Endothelial cell of umbilical vein (primary cell): Measurements from ENCODE around the gene NUSAP1. TPM values are rescaled to one million over a fixed set of nuclear protein-coding genes. Genes with fewer than 3 reads are reported as not detected.

Experiments used
- BruUV-seq: library from RNA; stranded (reverse); fragments of 400-500 nt; replicated peaks from 2 replicates; lab custom pipeline; 2021; lab: Mats Ljungman, UMichigan
- CTCF ChIA-PET: fragments of 300-600, 350-600 bp; sonication (Branson Sonifier 250); formaldehyde crosslinking; loops from one replicate; lab custom pipeline; 2021; ENCODE audit warnings: antibody characterized with exemption, inconsistent platforms; lab: Charles Lee
- POLR2A ChIA-PET: fragments of 300-600, 350-600 bp; sonication (Branson Sonifier 250); formaldehyde crosslinking; loops from one replicate; lab custom pipeline; 2021; ENCODE audit warnings: antibody characterized with exemption, inconsistent platforms; lab: Charles Lee
- DNase-seq: peaks from one replicate; pipeline ENCODE4 v3.0.0-alpha.2; 2011; ENCODE audit warnings: low read depth, low spot score
- FAIRE-seq: peaks from 2 replicates; lab custom pipeline; 2011; peaks lifted over from hg19 to GRCh38; lab: Jason Lieb, UNC
- H2AFZ ChIP-seq: 2 replicates; pipeline ENCODE4 v1.6.0; 2012; ENCODE audit warnings: low read depth, low read length, control low read depth, inconsistent platforms
- H3K27ac ChIP-seq: 2 replicates; pipeline ENCODE4 v1.5.1; 2011; ENCODE audit warnings: low read depth, mild to moderate bottlenecking, control low read depth, low read length, moderate library complexity; ENCODE audit not compliant: insufficient read depth
- H3K27me3 ChIP-seq, 2 experiments: 2 replicates each; pipeline versions ENCODE4 v1.6.0 to v1.6.1; 2011; ENCODE audit warnings: low read length in 2 of 2, mixed read lengths in 1 of 2; ENCODE audit not compliant: control insufficient read depth in 2 of 2, insufficient read depth in 2 of 2
- H3K36me3 ChIP-seq, 2 experiments: 2 replicates in 1 of 2; 3 replicates in 1 of 2; pipeline ENCODE4 v1.5.1; 2011; ENCODE audit warnings: low read length in 2 of 2, mild to moderate bottlenecking in 1 of 2, moderate library complexity in 1 of 2; ENCODE audit not compliant: control insufficient read depth in 2 of 2, insufficient read depth in 2 of 2; ENCODE audit errors: extremely low read depth in 1 of 2
- H3K4me1 ChIP-seq: 3 replicates; pipeline ENCODE4 v1.5.1; 2011; ENCODE audit warnings: mild to moderate bottlenecking, low read length; ENCODE audit not compliant: control insufficient read depth, insufficient read depth; ENCODE audit errors: extremely low read depth
- H3K4me2 ChIP-seq: 2 replicates; pipeline ENCODE4 v1.6.1; 2011; ENCODE audit warnings: low read length, control low read depth, mixed read lengths; ENCODE audit not compliant: insufficient read depth
- H3K4me3 ChIP-seq, 3 experiments: fragments of 200-600 bp in 1 of 3; sonication (generic), shearing (Covaris generic) in 1 of 3; replicated peaks in 1 of 3; 2 replicates each; pipeline ENCODE4 v1.5.1; 2011 to 2016; ENCODE audit warnings: control low read depth in 3 of 3, low read length in 3 of 3, mild to moderate bottlenecking in 2 of 3, inconsistent platforms in 1 of 3, low read depth in 1 of 3, moderate library complexity in 1 of 3; ENCODE audit not compliant: insufficient read depth in 1 of 3
- H3K79me2 ChIP-seq: 2 replicates; pipeline ENCODE4 v1.6.0; 2012; ENCODE audit warnings: low read length, inconsistent platforms; ENCODE audit not compliant: control insufficient read depth, insufficient read depth
- H3K9ac ChIP-seq: replicated peaks from 2 replicates; pipeline ENCODE3; 2011; ENCODE audit warnings: low read length, control low read depth; ENCODE audit not compliant: insufficient read depth; ENCODE audit errors: extremely low read depth
- H3K9me1 ChIP-seq: replicated peaks from 3 replicates; pipeline ENCODE4 v1.6.0; 2011; ENCODE audit warnings: mild to moderate bottlenecking, low read length; ENCODE audit not compliant: control insufficient read depth, insufficient read depth; ENCODE audit errors: extremely low read depth
- H3K9me3 ChIP-seq: replicated peaks from 2 replicates; pipeline ENCODE4 v1.5.1; 2012; ENCODE audit warnings: low read length, inconsistent platforms; ENCODE audit not compliant: control insufficient read depth, insufficient read depth
- H4K20me1 ChIP-seq: replicated peaks from 2 replicates; pipeline ENCODE3; 2011; ENCODE audit warnings: mild to moderate bottlenecking, low read length; ENCODE audit not compliant: control insufficient read depth, insufficient read depth; ENCODE audit errors: extremely low read depth
- EZH2 ChIP-seq: IDR thresholded peaks from 2 replicates; pipeline ENCODE4 v1.6.1; 2012; ENCODE audit warnings: borderline replicate concordance, low read depth, mild to moderate bottlenecking, moderate library complexity, low read length, inconsistent platforms; ENCODE audit not compliant: severe bottlenecking
- FOS ChIP-seq: IDR thresholded peaks from 2 replicates; pipeline ENCODE4 v1.6.1; 2011; ENCODE audit warnings: mild to moderate bottlenecking, low read length, moderate library complexity, borderline replicate concordance; ENCODE audit not compliant: insufficient read depth
- GATA2 ChIP-seq: IDR thresholded peaks from 2 replicates; pipeline ENCODE4 v1.7.0; 2011; ENCODE audit warnings: low read depth, mild to moderate bottlenecking, moderate library complexity, mixed read lengths, low read length; ENCODE audit not compliant: insufficient read length, insufficient read depth
- JUN ChIP-seq: IDR thresholded peaks from 2 replicates; pipeline ENCODE4 v1.6.1; 2011; ENCODE audit warnings: borderline replicate concordance, low read depth; ENCODE audit not compliant: insufficient read length, insufficient read depth
- MYC ChIP-seq: IDR thresholded peaks from one replicate; pipeline ENCODE4 v1.6.1; 2011; ENCODE audit warnings: mild to moderate bottlenecking, low read depth, low read length
- POLR2A ChIP-seq: IDR thresholded peaks from 2 replicates; pipeline ENCODE4 v1.6.1; 2012; ENCODE audit warnings: low read depth, mild to moderate bottlenecking, control low read depth, low read length
- POLR2AphosphoS5 ChIP-seq: IDR thresholded peaks from 2 replicates; pipeline ENCODE4 v1.6.1; 2012; ENCODE audit warnings: low read depth, mild to moderate bottlenecking, control low read depth, low read length, moderate library complexity; ENCODE audit not compliant: insufficient read depth
- dilution Hi-C: fragments of 300-500 bp; cut with MboI; formaldehyde crosslinking; loops from one replicate; pipeline ENCODE4 v1.15.0; 2019; ENCODE audit warnings: low sequenced_read_pairs; ENCODE audit not compliant: extremely low pct_ligation_motif_present
- intact Hi-C: fragments of 100-400 bp; cut with micrococcal nuclease; formaldehyde crosslinking; loops from one replicate; pipeline ENCODE4 v1.10.0; 2022
- polyA plus RNA-seq, 4 experiments: library from polyadenylated mRNA; depleted of rRNA in 3 of 4; stranded (reverse) in 3 of 4; unstranded in 1 of 4; fragments of >200 nt; gene quantifications; 2 replicates each; pipeline versions ENCODE4 v1.2.1 to v1.2.3, GENCODE V29; 2011 to 2012; ENCODE audit warnings: missing spikeins in 1 of 4
- total RNA-seq: library from RNA; stranded (reverse); gene quantifications from 2 replicates; pipeline ENCODE4 v1.2.3, GENCODE V29; 2021
- TF ChIP-seq, protein P1 (sequence below): IDR thresholded peaks from 2 replicates; pipeline ENCODE4 v1.6.1; 2011; ENCODE audit not compliant: insufficient read depth, insufficient read length
- TF ChIP-seq, protein P2 (sequence below), 2 donors: IDR thresholded peaks; 1 replicate in 1 of 2; 2 replicates in 1 of 2; pipeline ENCODE4 v1.5.1; 2011; ENCODE audit warnings: low read length in 2 of 2, mild to moderate bottlenecking in 2 of 2, moderate library complexity in 2 of 2, control low read depth in 1 of 2, inconsistent platforms in 1 of 2, low read depth in 1 of 2; ENCODE audit not compliant: insufficient read depth in 1 of 2; ENCODE audit errors: extremely low read depth in 1 of 2

The NUSAP1 gene
- total and polyA plus RNA-seq, 2 donors (not counting 3 experiments of a cell fraction or from before 2014, with no cell fraction given), result 43.0 to 109 TPM

DNA sequence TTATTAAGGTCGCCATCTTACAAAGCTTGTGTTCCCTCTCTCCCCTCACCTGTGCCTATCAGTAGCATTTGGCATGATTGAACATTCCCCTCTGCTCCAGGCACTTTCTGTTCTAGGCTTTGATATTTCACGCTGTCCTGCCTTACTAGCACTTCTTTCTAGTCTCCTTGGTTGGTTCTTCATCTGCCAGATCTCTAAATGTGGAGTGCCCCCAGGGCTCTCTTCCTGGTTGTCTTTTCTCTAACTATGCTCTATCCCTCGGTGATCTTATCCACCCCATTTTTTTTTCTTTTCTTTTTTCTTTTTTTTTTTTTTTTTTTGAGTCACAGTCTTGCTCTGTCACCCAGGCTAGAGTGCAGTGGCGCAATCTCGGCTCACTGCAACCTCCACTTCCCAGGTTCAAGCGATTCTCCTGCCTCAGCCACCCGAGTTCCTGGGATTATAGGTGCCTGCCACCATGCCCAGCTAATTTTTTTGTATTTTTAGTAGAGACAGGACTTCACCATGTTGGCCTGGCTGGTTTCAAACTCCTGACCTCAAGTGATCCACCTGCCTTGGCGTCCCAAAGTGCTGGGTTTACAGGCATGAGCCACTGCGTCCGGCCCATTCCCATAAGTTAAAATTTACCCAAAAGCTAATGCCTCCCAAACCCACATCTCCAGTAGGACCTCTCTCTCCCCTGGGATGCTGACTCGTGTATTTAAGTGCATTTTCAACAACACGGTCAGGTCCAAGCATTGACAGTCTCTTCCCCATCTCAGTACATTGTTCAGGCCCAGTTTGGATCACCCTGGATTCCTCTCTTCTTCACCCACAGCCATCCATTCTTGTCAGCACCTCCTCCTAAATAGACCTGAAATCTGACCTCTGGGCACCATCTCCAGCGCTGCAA lies 5.2 kb downstream of the NUSAP1 start:
- dilution Hi-C loops, result no loop called here
- H3K4me2 ChIP-seq, result no peak overlapping the region
- no TSS peak for BruUV-seq

More for the DNA sequence above, 5.2 kb downstream of the NUSAP1 start:
- ChIA-PET POLR2A (no interaction called here), CTCF (no interaction called here)
- Histone ChIP-seq H3K79me2 (peaks cover 88% of the 10 kb centered on the region), H3K9me1 (no peaks in the 10 kb centered on the region), H3K27me3 (no peaks in the 10 kb centered on the region), H2AFZ (no peak overlapping the region), H3K36me3 (peaks cover 4 to 9% of the 10 kb centered on the region in 2 experiments), H3K4me3 (no peak overlapping the region), H3K9ac (no peak overlapping the region), H3K4me1 (peaks cover 12% of the 10 kb centered on the region), H3K27ac (no peak overlapping the region), H4K20me1 (no peaks in the 10 kb centered on the region), H3K9me3 (no peaks in the 10 kb centered on the region)
- no peak for TF ChIP-seq JUN
- no peak for TF ChIP-seq POLR2A
- no peak for TF ChIP-seq GATA2
- no peak for TF ChIP-seq EZH2
- TF ChIP-seq, protein P1, sequence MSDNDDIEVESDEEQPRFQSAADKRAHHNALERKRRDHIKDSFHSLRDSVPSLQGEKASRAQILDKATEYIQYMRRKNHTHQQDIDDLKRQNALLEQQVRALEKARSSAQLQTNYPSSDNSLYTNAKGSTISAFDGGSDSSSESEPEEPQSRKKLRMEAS, result no peak
- no peak for TF ChIP-seq POLR2AphosphoS5
- no peak for TF ChIP-seq MYC
- TF ChIP-seq, protein P2, sequence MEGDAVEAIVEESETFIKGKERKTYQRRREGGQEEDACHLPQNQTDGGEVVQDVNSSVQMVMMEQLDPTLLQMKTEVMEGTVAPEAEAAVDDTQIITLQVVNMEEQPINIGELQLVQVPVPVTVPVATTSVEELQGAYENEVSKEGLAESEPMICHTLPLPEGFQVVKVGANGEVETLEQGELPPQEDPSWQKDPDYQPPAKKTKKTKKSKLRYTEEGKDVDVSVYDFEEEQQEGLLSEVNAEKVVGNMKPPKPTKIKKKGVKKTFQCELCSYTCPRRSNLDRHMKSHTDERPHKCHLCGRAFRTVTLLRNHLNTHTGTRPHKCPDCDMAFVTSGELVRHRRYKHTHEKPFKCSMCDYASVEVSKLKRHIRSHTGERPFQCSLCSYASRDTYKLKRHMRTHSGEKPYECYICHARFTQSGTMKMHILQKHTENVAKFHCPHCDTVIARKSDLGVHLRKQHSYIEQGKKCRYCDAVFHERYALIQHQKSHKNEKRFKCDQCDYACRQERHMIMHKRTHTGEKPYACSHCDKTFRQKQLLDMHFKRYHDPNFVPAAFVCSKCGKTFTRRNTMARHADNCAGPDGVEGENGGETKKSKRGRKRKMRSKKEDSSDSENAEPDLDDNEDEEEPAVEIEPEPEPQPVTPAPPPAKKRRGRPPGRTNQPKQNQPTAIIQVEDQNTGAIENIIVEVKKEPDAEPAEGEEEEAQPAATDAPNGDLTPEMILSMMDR (IDR thresholded peaks at IDR 0.05; ENCODE audit: extremely low read depth in 1 of 2, insufficient read depth in 1 of 2, low read depth in 1 of 2, low read length in 2 of 2), result no peak
- no peak for TF ChIP-seq FOS
- FAIRE-seq (no peak), DNase-seq (no peak)
- intact Hi-C loops, result no loop called here
